Measurements from ENCODE around the gene DAGLA.

DNA sequence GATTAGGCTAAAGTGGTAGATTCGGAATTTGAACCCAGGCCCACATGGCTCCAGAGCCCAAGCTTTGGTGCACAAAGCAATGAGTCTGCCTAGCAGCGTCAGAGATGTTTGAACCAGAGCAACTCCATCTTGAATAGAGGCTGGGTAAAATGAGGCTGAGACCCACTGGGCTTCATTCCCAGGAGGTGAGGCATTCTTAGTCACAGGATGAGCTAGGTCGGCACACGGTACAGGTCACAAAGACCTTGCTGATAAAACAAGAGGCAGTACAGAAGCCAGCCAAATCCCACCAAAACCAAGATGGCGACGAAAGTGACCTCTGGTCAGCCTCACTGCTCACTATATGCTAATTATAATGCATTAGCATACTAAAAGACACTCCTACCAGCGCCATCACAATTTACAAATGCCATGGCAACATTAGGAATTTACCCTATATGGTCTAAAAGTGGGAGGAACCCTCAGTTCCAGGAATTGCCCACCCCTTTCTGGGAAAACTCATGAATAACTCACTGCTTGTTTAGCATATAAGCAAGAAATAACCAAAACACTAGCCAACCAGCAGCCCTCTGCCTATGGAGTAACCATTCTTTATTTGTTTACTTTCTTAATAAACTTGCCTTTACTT, 40.3 kb upstream of the DAGLA start:
- TF ChIP-seq, protein P1, sequence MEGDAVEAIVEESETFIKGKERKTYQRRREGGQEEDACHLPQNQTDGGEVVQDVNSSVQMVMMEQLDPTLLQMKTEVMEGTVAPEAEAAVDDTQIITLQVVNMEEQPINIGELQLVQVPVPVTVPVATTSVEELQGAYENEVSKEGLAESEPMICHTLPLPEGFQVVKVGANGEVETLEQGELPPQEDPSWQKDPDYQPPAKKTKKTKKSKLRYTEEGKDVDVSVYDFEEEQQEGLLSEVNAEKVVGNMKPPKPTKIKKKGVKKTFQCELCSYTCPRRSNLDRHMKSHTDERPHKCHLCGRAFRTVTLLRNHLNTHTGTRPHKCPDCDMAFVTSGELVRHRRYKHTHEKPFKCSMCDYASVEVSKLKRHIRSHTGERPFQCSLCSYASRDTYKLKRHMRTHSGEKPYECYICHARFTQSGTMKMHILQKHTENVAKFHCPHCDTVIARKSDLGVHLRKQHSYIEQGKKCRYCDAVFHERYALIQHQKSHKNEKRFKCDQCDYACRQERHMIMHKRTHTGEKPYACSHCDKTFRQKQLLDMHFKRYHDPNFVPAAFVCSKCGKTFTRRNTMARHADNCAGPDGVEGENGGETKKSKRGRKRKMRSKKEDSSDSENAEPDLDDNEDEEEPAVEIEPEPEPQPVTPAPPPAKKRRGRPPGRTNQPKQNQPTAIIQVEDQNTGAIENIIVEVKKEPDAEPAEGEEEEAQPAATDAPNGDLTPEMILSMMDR (IDR thresholded peaks at IDR 0.05) = no peak
- TF ChIP-seq POLR2AphosphoS5 (IDR thresholded peaks at IDR 0.05) (no peak), EP300 (IDR thresholded peaks at IDR 0.05) (no peak), POLR2A (IDR thresholded peaks at IDR 0.05) (no peak)

All from gastroesophageal sphincter (tissue), 3 donors.